Measurements from ENCODE around the gene PAXIP1. TPM values are rescaled to one million over a fixed set of nuclear protein-coding genes. Genes with fewer than 3 reads are reported as not detected.

PAXIP1 gene
- total RNA-seq, 1 experiment from 2014 or later, result 32.6 TPM

GRCh38 chr7:154899862-154900261 lies 103.1 kb downstream of the PAXIP1 start:
- Histone ChIP-seq H3K23ac (ENCODE audit: insufficient read length, low read depth, low read length) (no peak overlapping the region), H2BK5ac (ENCODE audit: insufficient read length, low read length) (no peak overlapping the region), H3K79me1 (ENCODE audit: insufficient read depth, low read depth, low read length, poor library complexity, severe bottlenecking) (no peaks in the 10 kb centered on the region), H2AFZ (ENCODE audit: low read length) (no peak overlapping the region), H4K91ac (ENCODE audit: insufficient read length, low read depth, low read length) (no peak overlapping the region), H3K23me2 (ENCODE audit: insufficient read length, low read depth, low read length, poor library complexity, severe bottlenecking) (no peaks in the 10 kb centered on the region), H3T11ph (ENCODE audit: low read length) (no peak overlapping the region), H4K8ac (replicated peaks; ENCODE audit: insufficient read length, low read depth, low read length) (no peak overlapping the region), H3K4me2 (ENCODE audit: insufficient read depth, insufficient read length, low read length) (no peak overlapping the region), H3K4ac (ENCODE audit: low read depth, low read length) (no peak overlapping the region), H2BK15ac (ENCODE audit: low read depth, low read length) (no peak overlapping the region), H3K56ac (ENCODE audit: insufficient read length, low read depth, low read length) (no peak overlapping the region), H2AK5ac (ENCODE audit: insufficient read length, low read length) (no peak overlapping the region), H2BK12ac (ENCODE audit: insufficient read length, low read depth, low read length) (no peak overlapping the region), H3K18ac (ENCODE audit: insufficient read length, low read depth, low read length) (no peak overlapping the region), H3K79me2 (ENCODE audit: insufficient read depth, low read length) (no peaks in the 10 kb centered on the region), H2BK120ac (ENCODE audit: low read depth, low read length, poor library complexity, severe bottlenecking) (no peak overlapping the region), H4K20me1 (ENCODE audit: control insufficient read depth, insufficient read depth, insufficient read length) (no peaks in the 10 kb centered on the region), H3K27ac (ENCODE audit: insufficient read length, low read depth, low read length) (no peak overlapping the region), H3K9me3 (ENCODE audit: control insufficient read depth, low read depth, low read length) (no peaks in the 10 kb centered on the region), H3K27me3 (ENCODE audit: insufficient read depth, low read length) (no peaks in the 10 kb centered on the region), H3K9ac (ENCODE audit: extremely low read depth, insufficient read length, low read length) (no peak overlapping the region), H3K4me1 (ENCODE audit: insufficient read depth, low read length) (no peaks in the 10 kb centered on the region), H2BK20ac (ENCODE audit: low read depth, low read length, poor library complexity, severe bottlenecking) (no peak overlapping the region), H4K5ac (ENCODE audit: insufficient read length, low read depth, low read length) (no peak overlapping the region), H3K14ac (ENCODE audit: insufficient read depth, low read length) (no peak overlapping the region)
- H3K27me3 Mint-ChIP-seq (ENCODE audit: low read depth), result peaks cover 2% of the 10 kb centered on the region; the same call in 1 of the 2 replicates
- no peaks in the 10 kb centered on the region for H3K36me3 Mint-ChIP-seq (ENCODE audit: insufficient read depth in 1 of 3, low read depth in 3 of 3)
- WGBS (ENCODE audit: extremely low coverage, insufficient read length, low lambda C conversion rate), result no CpG with 5 or more reads among the region's 5 CpGs
- H3K9me3 Mint-ChIP-seq, result no peaks in the 10 kb centered on the region
- DNase-seq, result no peak
- H3K4me3 Mint-ChIP-seq, result no peak overlapping the region
- TF ChIP-seq CTCF (conservative IDR thresholded peaks at IDR 0.05), result no peak
- H3K27ac Mint-ChIP-seq, result no peak overlapping the region
- H3K4me1 Mint-ChIP-seq, result peaks cover 8 to 12% of the 10 kb centered on the region in 2 experiments; a peak in 3 of 4 replicates
